K562 (cell line): Measurements from ENCODE around the gene LONRF3. TPM values are rescaled to one million over a fixed set of nuclear protein-coding genes. Genes with fewer than 3 reads are reported as not detected.

Experiments
- ATAC-seq: fragments of 200-7000 bp; cut with Tn5 transposase; 3 replicates; pipeline ENCODE4 v1.9.1; 2020; ENCODE audit warnings: moderate library complexity
- BruUV-seq: library from RNA; stranded (reverse); fragments of 400-500 nt; replicated peaks from 2 replicates; lab custom pipeline; 2021; lab: Mats Ljungman, UMichigan
- CTCF ChIA-PET: fragments of 300-600 bp; formaldehyde crosslinking; extraction: SDS; loops from one replicate; lab custom pipeline; 2021; ENCODE audit warnings: low intra/inter-chr PET ratio; lab: Yijun Ruan, JAX
- POLR2A ChIA-PET: fragments of 300-600, 350-650 bp; sonication (Branson Sonifier 250); formaldehyde crosslinking; extraction: SDS; loops from one replicate; lab custom pipeline; 2021; ENCODE audit warnings: antibody characterized with exemption, inconsistent platforms; lab: Yijun Ruan, JAX
- DNase-seq, 4 experiments: peaks; one replicate each; pipeline versions ENCODE4 v3.0.0 to v3.0.0-alpha.2; 2011 to 2018; ENCODE audit warnings: low spot score in 3 of 4, mixed read lengths in 3 of 4; ENCODE audit errors: extremely low read depth in 1 of 4
- FAIRE-seq: peaks from 2 replicates; lab custom pipeline; 2011; peaks lifted over from hg19 to GRCh38; lab: Jason Lieb, UNC
- H2AFZ ChIP-seq: 2 replicates; pipeline ENCODE4 v1.6.0; 2011; ENCODE audit warnings: low read depth, low read length, control low read depth, inconsistent platforms
- H3K27ac ChIP-seq: fragments of 200-600 bp; 3 replicates; pipeline ENCODE4 v1.8.0; 2011; ENCODE audit warnings: low read depth, mild to moderate bottlenecking, control low read depth, inconsistent platforms, low read length, moderate library complexity, mixed read lengths; ENCODE audit errors: extremely low read depth
- H3K27me3 ChIP-seq, 2 experiments: fragments of 300-600 bp in 1 of 2; 2 replicates in 1 of 2; 3 replicates in 1 of 2; pipeline versions ENCODE4 v1.6.0 to v1.8.0; 2011; ENCODE audit warnings: inconsistent platforms in 2 of 2, low read length in 2 of 2, mild to moderate bottlenecking in 1 of 2, mixed read lengths in 1 of 2, moderate library complexity in 1 of 2; ENCODE audit not compliant: control insufficient read depth in 2 of 2, insufficient read depth in 2 of 2
- H3K36me3 ChIP-seq: fragments of 300-600 bp; 3 replicates; pipeline ENCODE4 v1.8.0; 2011; ENCODE audit warnings: mild to moderate bottlenecking, low read length, inconsistent platforms; ENCODE audit not compliant: control insufficient read depth, insufficient read depth
- H3K4me1 ChIP-seq, 2 experiments: fragments of 200-600 bp in 1 of 2; replicated peaks in 1 of 2; 2 replicates in 1 of 2; 3 replicates in 1 of 2; pipeline versions ENCODE4 v1.5.1 to v1.8.0; 2011; ENCODE audit warnings: inconsistent platforms in 2 of 2, low read length in 2 of 2, mild to moderate bottlenecking in 1 of 2, mixed read lengths in 1 of 2, moderate library complexity in 1 of 2; ENCODE audit not compliant: control insufficient read depth in 2 of 2, insufficient read depth in 2 of 2
- H3K4me2 ChIP-seq: 2 replicates; pipeline ENCODE4 v1.6.1; 2011; ENCODE audit warnings: low read length, control low read depth, inconsistent platforms, mixed read lengths; ENCODE audit not compliant: insufficient read depth
- H3K4me3 ChIP-seq: fragments of 200-600 bp; sonication (generic), shearing (Covaris generic); 2 replicates; pipeline ENCODE4 v1.5.1; 2016; ENCODE audit warnings: control low read depth, inconsistent platforms
- H3K79me2 ChIP-seq: fragments of 200-600 bp; 3 replicates; pipeline ENCODE4 v1.8.0; 2011; ENCODE audit warnings: low read length, inconsistent platforms; ENCODE audit not compliant: control insufficient read depth, insufficient read depth
- H3K9ac ChIP-seq, 2 experiments: 2 replicates each; pipeline versions ENCODE4 v1.6.0 to v1.6.1; 2011; ENCODE audit warnings: low read depth in 2 of 2, low read length in 2 of 2, control low read depth in 1 of 2, inconsistent platforms in 1 of 2, mild to moderate bottlenecking in 1 of 2, mixed read lengths in 1 of 2; ENCODE audit not compliant: insufficient read depth in 1 of 2
- H3K9me1 ChIP-seq: one replicate; pipeline ENCODE4 v1.6.0; 2011; ENCODE audit warnings: inconsistent platforms, mild to moderate bottlenecking, low read length, moderate library complexity; ENCODE audit not compliant: control insufficient read depth, insufficient read depth
- H3K9me3 ChIP-seq: replicated peaks from 2 replicates; pipeline ENCODE4 v1.5.1; 2011; ENCODE audit warnings: low read depth, low read length, inconsistent platforms; ENCODE audit not compliant: control insufficient read depth, insufficient read depth
- H4K20me1 ChIP-seq: replicated peaks from 2 replicates; pipeline ENCODE4 v1.6.1; 2011; ENCODE audit warnings: low read length, inconsistent platforms, mixed read lengths; ENCODE audit not compliant: control insufficient read depth, insufficient read depth
- CBX3 ChIP-seq, 2 experiments: IDR thresholded peaks; 1 replicate in 1 of 2; 2 replicates in 1 of 2; pipeline ENCODE4 v1.6.1; 2012; ENCODE audit warnings: inconsistent platforms in 2 of 2, low read length in 2 of 2, borderline replicate concordance in 1 of 2, control low read depth in 1 of 2
- CBX8 ChIP-seq: fragments of 200-600 bp; sonication (generic); IDR thresholded peaks from 2 replicates; pipeline ENCODE4 v1.6.1; 2012; ENCODE audit warnings: borderline replicate concordance, mixed run types, low read depth, mild to moderate bottlenecking, moderate library complexity, mixed read lengths, low read length, control low read depth, inconsistent platforms; ENCODE audit not compliant: poor library complexity, severe bottlenecking; ENCODE audit errors: extremely low read depth
- GTF2F1 ChIP-seq: IDR thresholded peaks from 2 replicates; pipeline ENCODE4 v1.6.1; 2011; ENCODE audit warnings: low read depth, low read length, improper control_type of control experiment
- ILK ChIP-seq: fragments of 450-650 bp; IDR thresholded peaks from 2 replicates; pipeline ENCODE4 v1.6.1; 2016; ENCODE audit warnings: missing genetic modification characterization, low read depth, mild to moderate bottlenecking, missing compliant biosample characterization, moderate library complexity, borderline replicate concordance
- LEF1 ChIP-seq: fragments of 450-650 bp; IDR thresholded peaks from 2 replicates; pipeline ENCODE4 v1.6.1; 2016; ENCODE audit warnings: mild to moderate bottlenecking
- PHF20 ChIP-seq: fragments of 450-650 bp; IDR thresholded peaks from 2 replicates; pipeline ENCODE4 v1.6.1; 2018; ENCODE audit not compliant: partially characterized antibody
- TCF7 ChIP-seq: sonication (generic); IDR thresholded peaks from 2 replicates; pipeline ENCODE4 v1.6.1; 2016; ENCODE audit warnings: antibody characterized with exemption, borderline replicate concordance
- ZBED1 ChIP-seq: IDR thresholded peaks from 2 replicates; pipeline ENCODE4 v1.6.1; 2014
- ZNF174 ChIP-seq: fragments of 250-450 bp; sonication (Bioruptor Pico); IDR thresholded peaks from 2 replicates; pipeline ENCODE4 v1.4.0; 2020; ENCODE audit warnings: mild to moderate bottlenecking
- ZNF444 ChIP-seq: fragments of 250-450 bp; sonication (Bioruptor Pico); IDR thresholded peaks from 2 replicates; pipeline ENCODE4 v1.4.0; 2020; ENCODE audit warnings: mild to moderate bottlenecking, moderate library complexity
- ZNF551 ChIP-seq: fragments of 250-450 bp; sonication (Bioruptor Pico); IDR thresholded peaks from 2 replicates; pipeline ENCODE4 v1.5.0; 2021; ENCODE audit warnings: mild to moderate bottlenecking, moderate library complexity
- ZNF695 ChIP-seq: fragments of 450-650 bp; formaldehyde crosslinking; IDR thresholded peaks from 2 replicates; pipeline ENCODE4 v1.4.0; 2020; ENCODE audit warnings: mild to moderate bottlenecking, moderate library complexity
- WGBS: fragments of 100-300 bp; shearing (Covaris generic); methylation state at CpG from one replicate; pipeline ENCODE4 v1.1.6; 2016; ENCODE audit warnings: low coverage, mixed read lengths; ENCODE audit not compliant: insufficient coverage; ENCODE audit errors: missing lambda C conversion rate; 5-methylcytosine and 5-hydroxymethylcytosine counted together
- in situ Hi-C: fragments of 300-500 bp; cut with MboI; formaldehyde crosslinking; loops from 4 replicates; pipeline ENCODE4 v1.15.0; 2018; ENCODE audit warnings: inconsistent platforms, mixed read lengths
- intact Hi-C: fragments of 100-400 bp; cut with micrococcal nuclease; formaldehyde crosslinking; loops from 2 replicates; pipeline ENCODE4 v1.14.2; 2022
- polyA plus RNA-seq, 8 experiments: library from polyadenylated mRNA; depleted of rRNA in 4 of 8; stranded (reverse) in 5 of 8; unstranded in 3 of 8; fragments of >200 nt; fragmentation: Nextera tagmentation in 2 of 8; fragmentation: Illumina TruSeq in 1 of 8; extraction: Ambion mirVana in 2 of 8; extraction: Trizol in 1 of 8; gene quantifications; 2 replicates each; pipeline versions ENCODE4 v1.2.1 to v1.2.3, GENCODE V29; 2011 to 2014; ENCODE audit warnings: inconsistent platforms in 1 of 8, missing spikeins in 1 of 8
- total RNA-seq, 7 experiments: library from RNA; depleted of rRNA in 6 of 7; stranded (reverse); fragments of >200 nt in 6 of 7; fragmentation: Illumina TruSeq in 2 of 7; extraction: Trizol in 2 of 7; gene quantifications; 2 replicates each; pipeline versions ENCODE4 v1.2.1 to v1.2.3, GENCODE V29; 2011 to 2021; ENCODE audit warnings: low replicate concordance in 1 of 7

Gene LONRF3
- total and polyA plus RNA-seq, 9 of the 15 experiments (the other 6 are each of a cell fraction or from before 2014, with no cell fraction given): 1.3 to 22.0 (median 8.7) TPM

DNA sequence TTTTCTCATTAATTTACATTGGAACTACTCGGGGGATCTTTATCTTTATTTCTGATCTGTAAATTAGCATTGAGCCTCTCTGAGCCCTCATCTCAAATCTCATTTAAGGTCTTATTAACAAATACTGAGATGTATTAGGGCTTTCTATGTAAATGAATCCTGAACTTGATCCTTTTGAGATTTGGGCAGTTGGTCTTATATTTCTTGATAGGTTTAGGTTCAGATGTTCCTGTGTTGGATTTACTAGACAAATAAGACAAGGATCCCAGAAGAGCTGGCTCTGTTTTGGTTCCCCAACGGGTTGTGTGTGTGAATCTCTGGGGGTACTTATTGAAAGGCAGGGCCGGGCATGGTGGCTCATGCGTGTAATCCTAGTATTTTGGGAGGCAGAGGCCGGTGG is 36.1 kb downstream of the LONRF3 start:
- FAIRE-seq (no peak), ATAC-seq (no peak), DNase-seq (no peak)
- Histone ChIP-seq H3K27ac (no peak overlapping the region), H3K4me2 (no peak overlapping the region), H2AFZ (no peak overlapping the region), H3K27me3 (no peaks in the 10 kb centered on the region), H3K79me2 (no peaks in the 10 kb centered on the region), H4K20me1 (no peaks in the 10 kb centered on the region), H3K9ac (no peak overlapping the region), H3K36me3 (peaks cover 51% of the 10 kb centered on the region; the same call in 2 of the 3 replicates), H3K9me3 (no peaks in the 10 kb centered on the region), H3K9me1 (no peaks in the 10 kb centered on the region), H3K4me3 (no peak overlapping the region), H3K4me1 (peaks cover 0 to 7% of the 10 kb centered on the region in 2 experiments; a peak in 4 of 5 replicates)
- POLR2A ChIA-PET: no interaction called here
- CTCF ChIA-PET: no interaction called here
- WGBS: 39% methylated on average over 5 of the region's 5 CpGs
- no TSS peak for BruUV-seq
- intact Hi-C loops (no loop called here), in situ Hi-C loops (no loop called here)
- TF ChIP-seq LEF1 (no peak), ZNF444 (no peak), GTF2F1 (no peak), ILK (tag) (no peak), ZBED1 (no peak), ZNF174 (no peak), ZNF695 (no peak), TCF7 (no peak), PHF20 (no peak), CBX8 (no peak), ZNF551 (no peak), CBX3 (IDR thresholded peaks at IDR 0.05; ENCODE audit: borderline replicate concordance in 1 of 2, low read length in 2 of 2) (no peak)
